NCI-H510A (cell line): ENCODE data around the gene VPS45.

Experiments used
- DNase-seq: peaks from one replicate; lab custom pipeline; 2025; lab: John Stamatoyannopoulos, UW

Gene VPS45

GRCh38 chr1:150073516-150073915 lies 5.9 kb downstream of the VPS45 start:
- DNase-seq: no peak

- DNase-seq: no peak
These were observed 8.5 kb downstream of the VPS45 start for GRCh38 chr1:150076066-150076465.

GRCh38 chr1:150076985-150077384 lies 9.4 kb downstream of the VPS45 start:
- DNase-seq: no peak

GRCh38 chr1:150080784-150081183 lies 13.2 kb downstream of the VPS45 start:
- no peak for DNase-seq

GRCh38 chr1:150082494-150082893 lies 14.9 kb downstream of the VPS45 start:
- no peak for DNase-seq

- no peak for DNase-seq
These were observed 16.3 kb downstream of the VPS45 start for GRCh38 chr1:150083907-150084306.

GRCh38 chr1:150085406-150085805 lies 17.8 kb downstream of the VPS45 start:
- DNase-seq: no peak

GRCh38 chr1:150087415-150087814 lies 19.8 kb downstream of the VPS45 start:
- DNase-seq: no peak

- no peak for DNase-seq
These were observed 22.4 kb downstream of the VPS45 start for GRCh38 chr1:150089846-150090520.

GRCh38 chr1:150092180-150092791 lies 24.7 kb downstream of the VPS45 start:
- no peak for DNase-seq

- DNase-seq: no peak
These were observed 26.2 kb downstream of the VPS45 start for GRCh38 chr1:150093805-150094204.

- DNase-seq: no peak
These were observed 27.2 kb downstream of the VPS45 start for GRCh38 chr1:150094734-150095265.

GRCh38 chr1:150102986-150103385 lies 35.4 kb downstream of the VPS45 start:
- DNase-seq: no peak

GRCh38 chr1:150106341-150106740 lies 38.8 kb downstream of the VPS45 start:
- DNase-seq: no peak

GRCh38 chr1:150109586-150109985 lies 42.0 kb downstream of the VPS45 start:
- no peak for DNase-seq

- DNase-seq: no peak
These were observed 42.5 kb downstream of the VPS45 start for GRCh38 chr1:150110116-150110515.

- no peak for DNase-seq
These were observed 44.1 kb downstream of the VPS45 start for GRCh38 chr1:150111670-150112069.

GRCh38 chr1:150115121-150115520 lies 47.5 kb downstream of the VPS45 start:
- no peak for DNase-seq

GRCh38 chr1:150118716-150119115 lies 51.1 kb downstream of the VPS45 start:
- DNase-seq: no peak

- DNase-seq: no peak
These were observed 53.8 kb downstream of the VPS45 start for GRCh38 chr1:150121236-150121862.

- no peak for DNase-seq
These were observed 59.2 kb downstream of the VPS45 start for GRCh38 chr1:150126811-150127210.

GRCh38 chr1:150127464-150127863 lies 59.9 kb downstream of the VPS45 start:
- no peak for DNase-seq

- DNase-seq: no peak
These were observed 60.3 kb downstream of the VPS45 start for GRCh38 chr1:150127868-150128267.
